Measurements from ENCODE around the gene TFEC.
"Not testable (repeated sequence)": the region's sequence is repeated elsewhere in the genome, so short reads cannot be mapped to it uniquely, and the experiment has no call there.

The TFEC gene, protein sequence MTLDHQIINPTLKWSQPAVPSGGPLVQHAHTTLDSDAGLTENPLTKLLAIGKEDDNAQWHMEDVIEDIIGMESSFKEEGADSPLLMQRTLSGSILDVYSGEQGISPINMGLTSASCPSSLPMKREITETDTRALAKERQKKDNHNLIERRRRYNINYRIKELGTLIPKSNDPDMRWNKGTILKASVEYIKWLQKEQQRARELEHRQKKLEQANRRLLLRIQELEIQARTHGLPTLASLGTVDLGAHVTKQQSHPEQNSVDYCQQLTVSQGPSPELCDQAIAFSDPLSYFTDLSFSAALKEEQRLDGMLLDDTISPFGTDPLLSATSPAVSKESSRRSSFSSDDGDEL

GRCh38 chr7:116030651-116031276 is at the start of gene TFEC:
TFEC (minus strand) TSS chr7:116030763; CDS start chr7:115984441, 46,322 bp downstream.
- DNase-seq: no peak

DNA sequence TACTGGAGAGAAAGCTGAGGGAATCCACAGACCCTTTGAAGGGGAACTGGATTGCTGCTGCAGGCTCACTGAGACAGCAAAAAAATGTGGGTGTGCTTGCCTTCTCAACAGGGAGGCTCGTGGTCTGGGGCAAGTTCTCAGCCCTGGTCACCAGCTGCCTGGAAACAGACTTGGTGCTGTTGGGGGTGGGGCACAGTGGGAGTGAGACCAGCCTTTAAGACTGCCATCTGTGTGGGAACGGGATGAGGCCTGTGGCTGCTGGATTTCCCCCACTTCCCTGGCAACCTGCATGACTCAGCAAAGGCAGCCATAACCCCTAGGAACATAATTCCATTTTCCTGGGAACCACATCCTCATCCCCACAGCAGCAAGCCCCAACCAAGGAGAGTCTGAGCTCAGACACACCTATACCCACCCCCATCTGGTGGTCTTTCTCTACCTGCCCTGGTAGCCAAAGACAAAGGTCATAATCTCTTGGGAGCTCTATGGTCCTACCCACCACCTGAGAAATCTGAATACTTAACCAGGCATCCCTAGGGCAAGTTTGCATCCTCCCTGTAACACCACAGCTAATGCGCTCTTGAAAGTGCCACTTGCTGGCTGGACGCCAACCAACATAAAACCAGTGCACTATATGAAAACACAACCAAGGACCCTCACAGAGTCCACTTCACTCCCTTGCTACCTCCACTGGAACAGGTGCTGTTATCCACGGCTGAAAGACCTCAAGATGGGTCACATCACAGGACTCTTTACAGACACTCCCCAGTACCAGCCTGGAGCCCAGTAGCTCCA is 45.0 kb upstream of the TFEC start:
- no peak for DNase-seq

- no peak for DNase-seq
Observed at GRCh38 chr7:116071629-116072028, 41.1 kb upstream of the TFEC start.

GRCh38 chr7:116064179-116064578 is 33.6 kb upstream of the TFEC start:
- no peak for DNase-seq

- DNase-seq: no peak
Observed at GRCh38 chr7:116062666-116063065, 32.1 kb upstream of the TFEC start.

DNA sequence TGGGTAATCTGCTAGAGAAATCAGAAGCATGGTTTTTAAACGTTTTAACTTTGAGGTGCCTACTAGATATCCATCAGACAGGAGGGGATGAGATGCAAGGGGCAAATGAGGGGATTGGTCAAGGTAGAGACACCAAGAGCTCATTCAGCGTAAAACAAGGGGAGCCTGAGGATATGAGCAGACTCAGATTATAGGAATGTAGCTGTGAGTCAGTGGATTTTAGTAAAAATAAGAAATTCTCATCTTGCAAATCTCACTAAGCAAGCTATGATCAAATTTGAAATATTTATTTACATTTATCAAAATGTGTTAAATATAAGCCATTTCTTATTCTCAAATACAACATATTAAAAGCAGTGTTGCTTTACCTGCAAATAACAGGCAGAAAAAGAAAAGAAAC is 21.4 kb upstream of the TFEC start:
- DNase-seq: no peak

GRCh38 chr7:116047261-116047660 is 16.7 kb upstream of the TFEC start:
- DNase-seq: not testable (repeated sequence)

- DNase-seq: no peak
Observed at GRCh38 chr7:116045532-116045931, 15.0 kb upstream of the TFEC start.

GRCh38 chr7:116041615-116042014 is 11.1 kb upstream of the TFEC start:
- DNase-seq: no peak

DNA sequence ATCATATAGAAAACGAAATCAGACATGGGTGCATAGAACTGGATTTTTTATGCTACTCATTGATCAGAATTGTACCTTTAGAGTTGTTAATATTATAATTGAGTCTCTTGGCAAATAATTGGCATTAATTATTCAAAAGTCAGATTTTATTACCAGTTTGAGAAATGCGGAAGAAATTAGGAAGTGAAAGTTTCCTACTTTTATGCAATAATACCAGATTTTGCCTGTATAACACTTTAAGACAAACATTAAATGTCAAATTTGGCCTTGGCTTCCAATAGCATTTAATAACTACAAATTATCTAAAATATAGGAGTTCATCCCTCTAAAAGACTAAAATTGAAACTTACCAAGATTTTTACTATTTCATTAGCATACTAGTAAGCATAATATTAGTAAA is 6.8 kb upstream of the TFEC start:
- no peak for DNase-seq

GRCh38 chr7:116034411-116034810 is 3.8 kb upstream of the TFEC start:
- no peak for DNase-seq

DNA sequence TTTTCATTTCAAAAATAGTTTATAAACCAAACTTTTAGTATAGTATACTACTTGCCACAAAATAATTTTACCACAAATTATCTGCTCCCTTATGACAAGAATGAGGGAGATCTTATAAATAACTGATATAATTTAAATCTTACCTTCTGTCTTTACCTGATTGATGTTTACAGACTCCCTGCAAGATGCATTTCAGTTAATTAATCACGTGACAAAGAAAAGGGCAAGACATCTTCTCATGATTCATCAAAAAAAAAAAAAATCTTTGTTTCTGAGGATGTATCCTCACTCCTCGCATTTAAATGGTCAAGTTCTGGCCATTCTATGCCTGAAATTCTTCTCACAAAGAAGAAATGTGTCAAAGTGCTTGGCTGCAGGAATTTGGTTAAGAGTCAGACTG is 2.3 kb upstream of the TFEC start:
- DNase-seq: no peak

DNA sequence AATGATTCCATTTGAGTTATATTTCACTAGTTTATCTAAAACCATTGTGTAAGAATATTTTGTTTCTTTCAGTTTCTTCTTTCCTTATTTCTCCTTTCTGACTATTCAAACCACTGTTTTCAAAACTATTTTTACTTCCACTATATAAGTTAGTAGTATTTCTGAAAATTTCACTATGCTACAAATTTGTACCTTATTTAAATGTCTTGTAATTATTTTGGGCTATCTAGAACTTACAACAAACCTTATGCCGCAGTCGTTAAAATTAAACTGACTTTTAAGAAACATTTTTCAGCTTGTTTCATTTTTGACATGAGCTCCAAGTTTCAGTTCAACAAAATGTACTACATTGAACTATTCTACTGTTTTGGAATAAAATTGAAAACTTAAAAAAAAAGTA is 1.8 kb downstream of the TFEC start:
- DNase-seq: no peak

DNA sequence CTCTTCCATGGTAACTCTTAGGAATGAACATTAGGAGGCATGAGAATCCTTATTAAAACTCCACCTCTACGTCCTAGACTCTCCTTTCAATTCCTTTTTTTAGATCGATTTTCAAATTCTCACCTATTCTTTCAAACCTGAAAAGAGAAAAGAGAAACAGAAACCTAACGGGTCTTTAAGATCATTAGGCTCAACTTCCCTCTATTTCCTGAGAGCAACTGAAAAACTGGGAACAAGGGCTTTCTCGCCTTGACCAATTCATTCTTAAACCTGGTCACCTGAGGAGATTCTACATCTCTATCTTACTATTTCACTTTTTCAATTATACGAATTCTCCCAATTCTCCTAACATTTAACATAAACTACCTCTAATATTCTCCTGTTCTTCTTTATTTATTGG is 2.8 kb downstream of the TFEC start:
- no peak for DNase-seq

GRCh38 chr7:116024826-116025809 is 5.4 kb downstream of the TFEC start:
- no peak for DNase-seq

GRCh38 chr7:116021237-116021636 is 9.3 kb downstream of the TFEC start:
- DNase-seq: no peak

DNA sequence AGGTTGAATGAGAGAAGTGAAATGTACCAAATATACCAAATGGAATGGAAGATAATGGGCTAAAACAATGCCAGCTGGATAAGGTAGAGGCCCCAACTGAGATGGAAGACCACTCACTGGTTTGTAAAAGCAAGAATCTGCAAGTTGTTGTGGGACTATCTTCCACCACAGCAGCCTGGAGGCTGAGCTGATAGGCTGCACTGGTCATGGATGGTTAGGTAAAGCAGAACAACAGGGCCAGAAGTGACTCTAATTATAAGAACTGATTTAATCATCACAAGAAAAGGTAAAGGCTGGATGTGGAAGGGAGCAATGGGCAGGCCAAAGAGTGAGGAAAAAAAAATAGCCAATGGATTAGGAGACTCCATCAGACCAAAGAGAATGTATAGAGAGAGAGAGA is 11.8 kb downstream of the TFEC start:
- no peak for DNase-seq

DNA sequence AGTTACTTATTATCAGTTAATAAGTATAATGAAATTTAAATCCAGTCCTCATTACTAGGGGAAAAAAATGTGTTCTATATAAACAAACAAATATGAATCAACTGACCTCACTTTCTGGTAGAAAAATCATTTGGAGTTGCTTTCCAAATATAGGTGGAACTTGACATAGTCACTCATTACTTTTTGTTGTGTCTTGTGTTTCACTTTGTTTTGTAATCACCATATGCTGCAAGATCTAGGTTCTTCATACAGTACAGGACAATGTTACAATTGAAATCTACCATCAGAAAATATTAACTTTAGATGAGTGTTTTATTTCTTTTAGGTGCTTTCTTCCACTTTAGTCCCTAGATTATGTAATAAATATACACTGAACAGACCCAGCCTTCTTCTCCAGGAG is 16.9 kb downstream of the TFEC start:
- DNase-seq: no peak

- no peak for DNase-seq
Observed at GRCh38 chr7:116011584-116011983, 19.0 kb downstream of the TFEC start.

DNA sequence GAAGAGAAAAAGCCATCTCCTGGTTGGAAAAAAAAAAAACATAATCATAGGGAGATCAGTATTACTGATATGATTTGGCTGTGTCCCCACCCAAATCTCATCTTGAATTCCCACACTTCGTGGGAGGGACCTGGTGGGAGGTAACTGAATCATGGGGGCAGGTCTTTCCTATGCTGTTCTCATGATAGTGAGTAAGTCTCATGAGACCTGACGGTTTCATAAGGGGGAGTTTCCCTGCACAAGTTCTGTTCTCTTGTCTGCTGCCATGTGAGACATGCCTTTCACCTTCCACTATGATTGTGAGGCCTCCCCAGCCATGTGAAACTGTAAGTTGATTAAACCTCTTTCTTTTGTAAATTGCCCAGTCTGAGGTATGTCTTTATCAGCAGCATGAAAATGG is 25.8 kb downstream of the TFEC start:
- not testable (repeated sequence) for DNase-seq

- no peak for DNase-seq
Observed at GRCh38 chr7:115997221-115997620, 33.3 kb downstream of the TFEC start.

DNA sequence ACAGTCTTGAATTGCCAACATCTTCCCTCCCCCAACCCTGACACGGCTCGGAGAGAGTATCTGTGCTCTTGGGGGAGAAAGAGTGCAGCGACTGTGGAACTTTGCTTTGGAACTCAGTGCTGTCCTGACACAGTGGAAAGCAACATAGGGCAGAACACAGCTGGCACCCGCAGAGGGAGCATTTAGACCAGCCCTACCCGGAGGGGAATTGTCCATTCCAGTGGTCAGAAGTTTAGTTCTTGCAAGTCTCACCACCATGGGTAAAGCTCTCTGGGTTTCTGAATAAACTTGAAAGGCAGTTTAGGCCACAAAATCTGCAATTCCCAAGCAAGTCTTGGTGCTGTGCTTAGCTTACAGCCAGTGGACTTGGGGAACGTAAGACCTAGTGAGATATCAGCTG is 34.9 kb downstream of the TFEC start:
- DNase-seq: no peak

DNA sequence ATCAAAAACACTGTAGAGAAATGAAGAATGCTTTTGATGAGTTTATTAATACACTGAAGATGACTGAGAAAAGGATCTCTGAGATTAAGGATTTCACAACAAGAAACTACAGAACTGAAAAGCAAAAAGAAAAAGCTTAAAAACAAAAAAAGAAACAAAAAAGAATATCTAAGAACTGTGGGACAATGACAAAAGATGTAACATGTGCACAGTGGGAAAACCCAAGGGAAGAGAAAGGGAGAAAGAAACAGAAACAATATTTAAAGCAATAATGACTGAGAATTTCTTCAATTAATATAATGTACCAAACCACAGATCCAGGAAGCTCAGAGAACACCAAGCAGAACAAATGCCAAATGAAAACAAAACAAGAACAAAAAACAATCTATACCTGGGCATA is 42.2 kb downstream of the TFEC start:
- DNase-seq: no peak
